ENCODE results near the gene ANTXR1. TPM values are rescaled to one million over a fixed set of nuclear protein-coding genes. Genes with fewer than 3 reads are reported as not detected.

The ANTXR1 gene
- total RNA-seq, 3 donors from 2014 or later (not counting 1 experiment from before 2014, with no cell fraction given): not detected

- H3K27ac ChIP-seq (ENCODE audit: low read length): no peak overlapping the region
- Mint-ChIP-seq H3K36me3 (no peaks in the 10 kb centered on the region), H3K9me3 (no peaks in the 10 kb centered on the region), H3K27me3 (ENCODE audit: low read depth in 2 of 2) (no peaks in the 10 kb centered on the region), H3K27ac (no peak overlapping the region), H3K4me3 (no peak overlapping the region), H3K4me1 (no peaks in the 10 kb centered on the region)
- no peaks in the 10 kb centered on the region for H3K4me1 ChIP-seq (ENCODE audit: control insufficient read depth, insufficient read depth, low read length)
- H3K9me3 ChIP-seq (ENCODE audit: control insufficient read depth, insufficient read depth, low read length): no peaks in the 10 kb centered on the region
- DNase-seq (no peak), ATAC-seq (no peak)
- no peaks in the 10 kb centered on the region for H3K36me3 ChIP-seq (ENCODE audit: control insufficient read depth, insufficient read depth, low read length)
- TF ChIP-seq CTCF (IDR thresholded peaks at IDR 0.05): no peak
- 75% methylated on average over 4 of the region's 4 CpGs for whole genome bisulfite sequencing (ENCODE audit: insufficient coverage)
- H3K27me3 ChIP-seq (ENCODE audit: control insufficient read depth, insufficient read depth, low read length): no peaks in the 10 kb centered on the region
- intact Hi-C loops (cut with micrococcal nuclease): no loop called here
- H3K4me3 ChIP-seq (ENCODE audit: low read length): no peak overlapping the region
Measured at GRCh38 chr2:69213782-69214181, 200.8 kb downstream of the ANTXR1 start.

GRCh38 chr2:69214898-69215297, 201.9 kb downstream of the ANTXR1 start:
- WGBS (ENCODE audit: insufficient coverage): 43% methylated on average over 5 of the region's 5 CpGs
- Mint-ChIP-seq H3K9me3 (no peaks in the 10 kb centered on the region), H3K4me3 (no peak overlapping the region), H3K4me1 (no peaks in the 10 kb centered on the region), H3K36me3 (no peaks in the 10 kb centered on the region), H3K27me3 (ENCODE audit: low read depth in 2 of 2) (no peaks in the 10 kb centered on the region), H3K27ac (no peak overlapping the region)
- H3K4me1 ChIP-seq (ENCODE audit: control insufficient read depth, insufficient read depth, low read length): no peaks in the 10 kb centered on the region
- no peaks in the 10 kb centered on the region for H3K27me3 ChIP-seq (ENCODE audit: control insufficient read depth, insufficient read depth, low read length)
- TF ChIP-seq CTCF (IDR thresholded peaks at IDR 0.05): no peak
- intact Hi-C loops (cut with micrococcal nuclease): no loop called here
- H3K4me3 ChIP-seq (ENCODE audit: low read length): no peak overlapping the region
- H3K27ac ChIP-seq (ENCODE audit: low read length): no peak overlapping the region
- H3K9me3 ChIP-seq (ENCODE audit: control insufficient read depth, insufficient read depth, low read length): no peaks in the 10 kb centered on the region
- DNase-seq (no peak), ATAC-seq (no peak)
- no peaks in the 10 kb centered on the region for H3K36me3 ChIP-seq (ENCODE audit: control insufficient read depth, insufficient read depth, low read length)

- 65% methylated on average over 4 of the region's 4 CpGs for WGBS (ENCODE audit: insufficient coverage)
Measured at GRCh38 chr2:69216535-69217332, 203.8 kb downstream of the ANTXR1 start.

More at GRCh38 chr2:69216535-69217332, 203.8 kb downstream of the ANTXR1 start:
- DNase-seq (no peak), ATAC-seq (no peak)
- TF ChIP-seq CTCF (IDR thresholded peaks at IDR 0.05): no peak
- H3K27me3 Mint-ChIP-seq (ENCODE audit: low read depth in 2 of 2): peaks cover 6 to 17% of the 10 kb centered on the region in 2 donors
- H3K9me3 Mint-ChIP-seq: no peaks in the 10 kb centered on the region
- intact Hi-C loops (cut with micrococcal nuclease): no loop called here
- Histone ChIP-seq H3K4me3 (ENCODE audit: low read length) (no peak overlapping the region), H3K4me1 (ENCODE audit: control insufficient read depth, insufficient read depth, low read length) (no peaks in the 10 kb centered on the region), H3K27me3 (ENCODE audit: control insufficient read depth, insufficient read depth, low read length) (no peaks in the 10 kb centered on the region), H3K9me3 (ENCODE audit: control insufficient read depth, insufficient read depth, low read length) (no peaks in the 10 kb centered on the region), H3K27ac (ENCODE audit: low read length) (no peak overlapping the region), H3K36me3 (ENCODE audit: control insufficient read depth, insufficient read depth, low read length) (no peaks in the 10 kb centered on the region)
- H3K4me3 Mint-ChIP-seq: no peak overlapping the region
- H3K36me3 Mint-ChIP-seq: no peaks in the 10 kb centered on the region
- no peaks in the 10 kb centered on the region for H3K4me1 Mint-ChIP-seq
- no peak overlapping the region for H3K27ac Mint-ChIP-seq
